RPMI8226 (cell line): ENCODE measurements around the gene ZCCHC12.

Experiments used
- DNase-seq: peaks from one replicate; pipeline ENCODE4 v3.0.0-alpha.2; 2015

ZCCHC12 gene

DNA sequence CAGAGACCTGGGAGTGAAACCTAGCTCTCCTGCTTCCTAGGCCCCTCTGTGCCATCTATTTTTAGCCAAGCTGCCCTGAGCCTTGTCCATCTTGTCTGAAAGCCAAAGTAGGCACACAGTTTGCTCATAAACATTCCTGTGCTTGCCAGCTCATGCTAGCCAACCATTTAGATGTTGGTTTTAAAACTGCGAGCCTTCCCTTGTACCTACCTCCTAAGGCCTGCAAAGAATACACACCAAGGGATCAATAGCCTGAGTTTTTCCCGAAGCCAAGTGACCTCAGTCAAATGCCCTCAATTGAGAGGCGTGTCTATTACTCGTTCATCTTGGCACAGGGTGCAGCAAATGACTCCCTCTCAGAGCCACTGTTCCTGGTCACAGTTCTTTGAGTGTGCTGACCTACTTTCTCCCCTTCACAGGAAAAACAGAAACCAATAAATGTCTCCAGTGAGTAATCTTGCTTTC, 48.5 kb downstream of the ZCCHC12 start:
- no peak for DNase-seq
